CD4-positive, alpha-beta memory T cell (primary cell): ENCODE data around the gene DNAAF2. TPM values are rescaled to one million over a fixed set of nuclear protein-coding genes. Genes with fewer than 3 reads are reported as not detected.

Source experiments
- CTCF ChIA-PET: fragments of 350-600 bp; sonication (Branson Sonifier 250); formaldehyde crosslinking; loops from one replicate; lab custom pipeline; 2021; ENCODE audit warnings: inconsistent platforms; ENCODE audit not compliant: partially characterized antibody; lab: Charles Lee
- POLR2A ChIA-PET: fragments of 350-600 bp; sonication (Branson Sonifier 250); formaldehyde crosslinking; loops from one replicate; lab custom pipeline; 2021; ENCODE audit not compliant: partially characterized antibody; lab: Charles Lee
- DNase-seq, 5 donors: peaks; one replicate each; pipeline versions ENCODE4 v3.0.0 to v3.0.0-alpha.2; 2020 to 2022; ENCODE audit warnings: mixed read lengths in 1 of 5
- H3K27ac ChIP-seq: one replicate; pipeline ENCODE4 v1.7.0; 2013; ENCODE audit warnings: low read depth, low read length
- H3K27me3 ChIP-seq: 2 replicates; pipeline ENCODE4 v1.7.0; 2013; ENCODE audit warnings: mild to moderate bottlenecking, low read length, moderate library complexity; ENCODE audit not compliant: insufficient read depth
- H3K36me3 ChIP-seq: 2 replicates; pipeline ENCODE4 v1.7.0; 2013; ENCODE audit warnings: mild to moderate bottlenecking, low read length, moderate library complexity; ENCODE audit not compliant: insufficient read depth
- H3K4me1 ChIP-seq: 2 replicates; pipeline ENCODE4 v1.7.0; 2013; ENCODE audit warnings: mild to moderate bottlenecking, low read length, moderate library complexity; ENCODE audit not compliant: insufficient read depth
- H3K4me3 ChIP-seq, 2 donors: one replicate each; pipeline ENCODE4 v1.7.0; 2013; ENCODE audit warnings: low read length in 2 of 2, mild to moderate bottlenecking in 1 of 2
- H3K9me3 ChIP-seq, 2 donors: one replicate each; pipeline ENCODE4 v1.7.0; 2013; ENCODE audit warnings: low read length in 2 of 2, control low read depth in 1 of 2; ENCODE audit not compliant: control insufficient read depth in 1 of 2
- H3K27ac Mint-ChIP-seq, 7 donors: one replicate each; pipeline ENCODE4 v1.8.0; 2020 to 2021; ENCODE audit warnings: mixed read lengths in 7 of 7, mild to moderate bottlenecking in 6 of 7, inconsistent platforms in 3 of 7, moderate library complexity in 3 of 7
- H3K27me3 Mint-ChIP-seq, 2 donors: one replicate each; pipeline ENCODE4 v1.8.0; 2020 to 2021; ENCODE audit warnings: mixed read lengths in 2 of 2
- H3K36me3 Mint-ChIP-seq, 2 donors: one replicate each; pipeline ENCODE4 v1.8.0; 2020 to 2021; ENCODE audit warnings: mixed read lengths in 2 of 2, inconsistent platforms in 1 of 2, mild to moderate bottlenecking in 1 of 2
- H3K4me1 Mint-ChIP-seq, 4 donors: one replicate each; pipeline ENCODE4 v1.8.0; 2020 to 2021; ENCODE audit warnings: mixed read lengths in 4 of 4, mild to moderate bottlenecking in 1 of 4
- H3K4me3 Mint-ChIP-seq, 8 donors: one replicate each; pipeline ENCODE4 v1.8.0; 2020 to 2021; ENCODE audit warnings: mixed read lengths in 8 of 8, mild to moderate bottlenecking in 7 of 8, moderate library complexity in 6 of 8, inconsistent platforms in 3 of 8
- H3K9me3 Mint-ChIP-seq, 8 donors: one replicate each; pipeline ENCODE4 v1.8.0; 2020 to 2021; ENCODE audit warnings: mixed read lengths in 8 of 8, mild to moderate bottlenecking in 5 of 8, inconsistent platforms in 3 of 8, moderate library complexity in 1 of 8
- intact Hi-C: fragments of 100-400 bp; cut with micrococcal nuclease; formaldehyde crosslinking; loops from one replicate; pipeline ENCODE4 v1.15.1; 2023
- polyA plus RNA-seq, 2 donors: library from polyadenylated mRNA; unstranded; fragments of 300-500 nt; fragmentation: Illumina TruSeq; gene quantifications; one replicate each; pipeline ENCODE4 v1.2.3, GENCODE V29; 2021
- total RNA-seq, 2 experiments: library from RNA; stranded (reverse); gene quantifications; one replicate each; pipeline ENCODE4 v1.2.3, GENCODE V29; 2021

The DNAAF2 gene
- total and polyA plus RNA-seq, 4 experiments from 2014 or later = 8.7 to 18.1 (median 13.9) TPM

DNA sequence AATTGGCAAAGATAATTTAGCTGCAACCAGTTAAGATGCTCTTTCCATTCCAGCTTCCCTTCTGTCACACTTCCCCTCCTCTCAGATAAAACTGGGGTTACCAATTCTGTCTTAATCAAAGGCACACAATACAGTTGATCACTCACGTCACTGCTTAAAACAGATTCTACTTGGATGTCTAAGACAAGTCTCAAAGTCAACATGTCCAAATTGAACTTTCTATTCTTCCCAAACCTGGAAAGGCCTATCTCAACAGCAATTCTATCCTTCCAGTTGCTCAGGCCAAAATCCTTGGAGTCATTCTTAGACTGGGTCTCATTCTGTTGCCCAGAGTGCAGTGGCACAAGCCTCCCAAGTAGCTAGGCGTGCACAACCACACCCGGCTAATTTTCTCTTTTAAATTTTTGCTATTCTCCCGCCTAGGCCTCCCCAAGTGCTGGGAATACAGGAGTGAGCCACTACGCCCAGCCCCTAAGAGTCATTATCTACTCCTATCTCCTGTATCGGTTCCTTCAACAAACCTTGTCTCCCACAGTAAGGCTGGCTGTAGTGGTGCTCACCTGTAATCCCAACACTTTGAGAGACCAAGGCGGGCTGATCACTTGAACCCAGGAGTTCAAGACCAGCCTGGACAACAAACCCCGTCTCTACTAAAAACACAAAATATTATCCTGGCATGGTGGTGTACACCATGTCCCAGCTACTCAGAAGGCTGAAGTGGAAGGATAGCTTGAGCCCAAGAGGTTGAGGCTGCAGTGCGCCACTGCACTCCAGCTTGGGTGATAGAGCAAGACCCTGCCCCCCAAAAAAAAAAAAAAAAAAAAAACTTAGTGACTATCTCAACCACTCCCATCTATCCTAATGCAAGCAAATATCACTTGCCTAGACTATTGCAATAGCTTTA is 53.6 kb downstream of the DNAAF2 start:
- intact Hi-C loops = no loop called here
- Mint-ChIP-seq H3K4me3 (peak overlapping the region in 5 of 8 donors; percentile 13 to 45 (median 40)), H3K9me3 (peaks cover 0 to 7% (median 0%) of the 10 kb centered on the region in 8 donors), H3K36me3 (peaks cover 46 to 73% of the 10 kb centered on the region in 2 donors), H3K27me3 (peaks cover 0 to 4% of the 10 kb centered on the region in 2 donors), H3K27ac (peak overlapping the region; percentile 18 to 100 (median 84)), H3K4me1 (peaks cover 46 to 80% (median 55%) of the 10 kb centered on the region in 4 donors)
- Histone ChIP-seq H3K36me3 (peaks cover 36% of the 10 kb centered on the region), H3K9me3 (no peaks in the 10 kb centered on the region), H3K4me1 (peaks cover 52% of the 10 kb centered on the region), H3K27me3 (no peaks in the 10 kb centered on the region), H3K4me3 (no peak overlapping the region), H3K27ac (no peak overlapping the region)
- POLR2A ChIA-PET = interaction anchor here (0.6 to 1.2 kb wide), 2 partner anchors 9 to 545 kb away, joined by 3 read pairs; no protein-coding TSS in a partner anchor
- DNase-seq = no peak
- CTCF ChIA-PET = interaction anchor here (1.1 to 1.2 kb wide), 2 partner anchors 39 to 53 kb away, joined by 3 to 5 read pairs; partner anchors contain the start of genes MGAT2 and RPL36AL

DNA sequence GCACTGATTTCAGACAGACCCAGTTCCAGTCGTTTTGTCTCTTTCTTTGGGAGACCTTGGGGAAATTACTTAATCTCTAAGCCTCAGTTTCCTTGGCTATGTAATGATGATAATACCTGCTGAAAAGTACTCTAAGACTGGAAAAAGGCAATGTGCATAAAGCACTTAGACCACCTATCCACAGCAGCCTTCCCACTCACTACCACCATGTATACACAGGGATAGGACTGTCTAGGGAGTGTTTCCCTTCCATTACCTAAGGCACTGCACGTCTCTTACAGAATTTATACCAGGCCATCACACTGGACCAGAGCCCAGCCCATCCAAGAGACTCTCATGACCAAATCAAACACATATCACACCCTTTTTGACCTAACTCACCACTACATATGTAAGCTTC is 55.2 kb downstream of the DNAAF2 start:
- ChIA-PET CTCF (interaction anchor here (1.6 kb wide), 1 partner anchor 41 kb away, joined by 5 read pairs; the partner anchor contains the start of genes MGAT2 and RPL36AL), POLR2A (interaction anchor here (1.6 kb wide), 1 partner anchor 41 kb away, joined by 6 read pairs; the partner anchor contains the start of gene MGAT2)
- H3K36me3 ChIP-seq = peaks cover 42% of the 10 kb centered on the region
- no peaks in the 10 kb centered on the region for H3K9me3 ChIP-seq
- H3K4me3 ChIP-seq = no peak overlapping the region
- Mint-ChIP-seq H3K36me3 (peaks cover 45 to 65% of the 10 kb centered on the region in 2 donors), H3K27me3 (no peaks in the 10 kb centered on the region), H3K4me1 (peaks cover 39 to 64% (median 52%) of the 10 kb centered on the region in 4 donors), H3K9me3 (no peaks in the 10 kb centered on the region), H3K4me3 (peak overlapping the region in 1 of 8 donors; percentile 1), H3K27ac (peak overlapping the region in 5 of 7 donors; percentile 29 to 88 (median 43))
- peaks cover 51% of the 10 kb centered on the region for H3K4me1 ChIP-seq
- no peaks in the 10 kb centered on the region for H3K27me3 ChIP-seq
- H3K27ac ChIP-seq = no peak overlapping the region
- intact Hi-C loops = no loop called here
- DNase-seq = no peak

GRCh38 chr14:49578141-49578540 is 56.9 kb downstream of the DNAAF2 start:
- H3K27me3 Mint-ChIP-seq = no peaks in the 10 kb centered on the region
- intact Hi-C loops = no loop called here
- peaks cover 49 to 60% of the 10 kb centered on the region in 2 donors for H3K36me3 Mint-ChIP-seq
- Histone ChIP-seq H3K9me3 (no peaks in the 10 kb centered on the region), H3K27ac (no peak overlapping the region), H3K36me3 (peaks cover 35% of the 10 kb centered on the region), H3K4me3 (no peak overlapping the region), H3K27me3 (no peaks in the 10 kb centered on the region), H3K4me1 (peaks cover 34% of the 10 kb centered on the region)
- H3K4me3 Mint-ChIP-seq = no peak overlapping the region
- peak overlapping the region in 3 of 7 donors; percentile 35 to 69 (median 53) for H3K27ac Mint-ChIP-seq
- peaks cover 30 to 47% (median 39%) of the 10 kb centered on the region in 4 donors for H3K4me1 Mint-ChIP-seq
- POLR2A ChIA-PET = no interaction called here
- CTCF ChIA-PET = interaction anchor here (1.6 kb wide), 1 partner anchor 41 kb away, joined by 3 read pairs; no protein-coding TSS in a partner anchor
- H3K9me3 Mint-ChIP-seq = no peaks in the 10 kb centered on the region
- DNase-seq = no peak

Other genes starting within 250 kb of the DNAAF2 start
- 1,000 to 10,000 TPM; 3,602 to 3,749 TPM for gene RPS29, start 48.9 kb downstream of the DNAAF2 start, total RNA-seq
- gene RPS29, start 48.9 kb downstream of the DNAAF2 start, polyA plus RNA-seq = over 10,000 TPM in 1 of 2 donors, 1,000 to 10,000 TPM in 1; 8,635 to 10,008 TPM
- gene LRR1, start 36.3 kb downstream of the DNAAF2 start, total RNA-seq = 10 to 100 TPM; 13.6 to 16.1 TPM
- 10 to 100 TPM in 1 of 2 donors, 1 to 10 TPM in 1; 9.7 to 11.1 TPM for gene LRR1, start 36.3 kb downstream of the DNAAF2 start, polyA plus RNA-seq
- 100 to 1,000 TPM; 416 to 441 TPM for gene RPL36AL, start 14.6 kb downstream of the DNAAF2 start, total RNA-seq
- gene RPL36AL, start 14.6 kb downstream of the DNAAF2 start, polyA plus RNA-seq = 100 to 1,000 TPM; 669 to 761 TPM
- gene MGAT2, start 14.4 kb downstream of the DNAAF2 start, total RNA-seq = 10 to 100 TPM; 58.5 to 58.7 TPM
- gene MGAT2, start 14.4 kb downstream of the DNAAF2 start, polyA plus RNA-seq = 10 to 100 TPM; 35.7 to 42.3 TPM
- 1 to 10 TPM; 1.6 to 1.9 TPM for gene POLE2, start 53.0 kb upstream of the DNAAF2 start, total RNA-seq
- 1 to 10 TPM; 2.2 to 3.1 TPM for gene POLE2, start 53.0 kb upstream of the DNAAF2 start, polyA plus RNA-seq
- gene KLHDC1, start 57.9 kb upstream of the DNAAF2 start, total RNA-seq = 10 to 100 TPM; 12.9 to 13.6 TPM
- 1 to 10 TPM; 2.0 to 2.8 TPM for gene KLHDC1, start 57.9 kb upstream of the DNAAF2 start, polyA plus RNA-seq
- gene KLHDC2, start 132.9 kb upstream of the DNAAF2 start, total RNA-seq = 10 to 100 TPM; 84.0 to 86.4 TPM
- 10 to 100 TPM; 96.5 to 97.0 TPM for gene KLHDC2, start 132.9 kb upstream of the DNAAF2 start, polyA plus RNA-seq
- 100 to 1,000 TPM; 104 to 112 TPM for gene NEMF, start 217.5 kb upstream of the DNAAF2 start, total RNA-seq
- 10 to 100 TPM; 20.4 to 51.6 TPM for gene NEMF, start 217.5 kb upstream of the DNAAF2 start, polyA plus RNA-seq